Endothelial cell of umbilical vein (primary cell): ENCODE data around the gene GRIA1. TPM values are rescaled to one million over a fixed set of nuclear protein-coding genes. Genes with fewer than 3 reads are reported as not detected.

Source experiments
- BruUV-seq: library from RNA; stranded (reverse); fragments of 400-500 nt; replicated peaks from 2 replicates; lab custom pipeline; 2021; lab: Mats Ljungman, UMichigan
- CTCF ChIA-PET: fragments of 300-600, 350-600 bp; sonication (Branson Sonifier 250); formaldehyde crosslinking; loops from one replicate; lab custom pipeline; 2021; ENCODE audit warnings: antibody characterized with exemption, inconsistent platforms; lab: Charles Lee
- POLR2A ChIA-PET: fragments of 300-600, 350-600 bp; sonication (Branson Sonifier 250); formaldehyde crosslinking; loops from one replicate; lab custom pipeline; 2021; ENCODE audit warnings: antibody characterized with exemption, inconsistent platforms; lab: Charles Lee
- DNase-seq: peaks from one replicate; pipeline ENCODE4 v3.0.0-alpha.2; 2011; ENCODE audit warnings: low read depth, low spot score
- FAIRE-seq: peaks from 2 replicates; lab custom pipeline; 2011; peaks lifted over from hg19 to GRCh38; lab: Jason Lieb, UNC
- H2AFZ ChIP-seq: 2 replicates; pipeline ENCODE4 v1.6.0; 2012; ENCODE audit warnings: low read depth, low read length, control low read depth, inconsistent platforms
- H3K27ac ChIP-seq: 2 replicates; pipeline ENCODE4 v1.5.1; 2011; ENCODE audit warnings: low read depth, mild to moderate bottlenecking, control low read depth, low read length, moderate library complexity; ENCODE audit not compliant: insufficient read depth
- H3K27me3 ChIP-seq, 2 experiments: 2 replicates each; pipeline versions ENCODE4 v1.6.0 to v1.6.1; 2011; ENCODE audit warnings: low read length in 2 of 2, mixed read lengths in 1 of 2; ENCODE audit not compliant: control insufficient read depth in 2 of 2, insufficient read depth in 2 of 2
- H3K36me3 ChIP-seq, 2 experiments: 2 replicates in 1 of 2; 3 replicates in 1 of 2; pipeline ENCODE4 v1.5.1; 2011; ENCODE audit warnings: low read length in 2 of 2, mild to moderate bottlenecking in 1 of 2, moderate library complexity in 1 of 2; ENCODE audit not compliant: control insufficient read depth in 2 of 2, insufficient read depth in 2 of 2; ENCODE audit errors: extremely low read depth in 1 of 2
- H3K4me1 ChIP-seq: 3 replicates; pipeline ENCODE4 v1.5.1; 2011; ENCODE audit warnings: mild to moderate bottlenecking, low read length; ENCODE audit not compliant: control insufficient read depth, insufficient read depth; ENCODE audit errors: extremely low read depth
- H3K4me2 ChIP-seq: 2 replicates; pipeline ENCODE4 v1.6.1; 2011; ENCODE audit warnings: low read length, control low read depth, mixed read lengths; ENCODE audit not compliant: insufficient read depth
- H3K4me3 ChIP-seq, 3 experiments: fragments of 200-600 bp in 1 of 3; sonication (generic), shearing (Covaris generic) in 1 of 3; replicated peaks in 1 of 3; 2 replicates each; pipeline ENCODE4 v1.5.1; 2011 to 2016; ENCODE audit warnings: control low read depth in 3 of 3, low read length in 3 of 3, mild to moderate bottlenecking in 2 of 3, inconsistent platforms in 1 of 3, low read depth in 1 of 3, moderate library complexity in 1 of 3; ENCODE audit not compliant: insufficient read depth in 1 of 3
- H3K79me2 ChIP-seq: 2 replicates; pipeline ENCODE4 v1.6.0; 2012; ENCODE audit warnings: low read length, inconsistent platforms; ENCODE audit not compliant: control insufficient read depth, insufficient read depth
- H3K9ac ChIP-seq: replicated peaks from 2 replicates; pipeline ENCODE3; 2011; ENCODE audit warnings: low read length, control low read depth; ENCODE audit not compliant: insufficient read depth; ENCODE audit errors: extremely low read depth
- H3K9me1 ChIP-seq: replicated peaks from 3 replicates; pipeline ENCODE4 v1.6.0; 2011; ENCODE audit warnings: mild to moderate bottlenecking, low read length; ENCODE audit not compliant: control insufficient read depth, insufficient read depth; ENCODE audit errors: extremely low read depth
- H3K9me3 ChIP-seq: replicated peaks from 2 replicates; pipeline ENCODE4 v1.5.1; 2012; ENCODE audit warnings: low read length, inconsistent platforms; ENCODE audit not compliant: control insufficient read depth, insufficient read depth
- H4K20me1 ChIP-seq: replicated peaks from 2 replicates; pipeline ENCODE3; 2011; ENCODE audit warnings: mild to moderate bottlenecking, low read length; ENCODE audit not compliant: control insufficient read depth, insufficient read depth; ENCODE audit errors: extremely low read depth
- EZH2 ChIP-seq: IDR thresholded peaks from 2 replicates; pipeline ENCODE4 v1.6.1; 2012; ENCODE audit warnings: borderline replicate concordance, low read depth, mild to moderate bottlenecking, moderate library complexity, low read length, inconsistent platforms; ENCODE audit not compliant: severe bottlenecking
- FOS ChIP-seq: IDR thresholded peaks from 2 replicates; pipeline ENCODE4 v1.6.1; 2011; ENCODE audit warnings: mild to moderate bottlenecking, low read length, moderate library complexity, borderline replicate concordance; ENCODE audit not compliant: insufficient read depth
- GATA2 ChIP-seq: IDR thresholded peaks from 2 replicates; pipeline ENCODE4 v1.7.0; 2011; ENCODE audit warnings: low read depth, mild to moderate bottlenecking, moderate library complexity, mixed read lengths, low read length; ENCODE audit not compliant: insufficient read length, insufficient read depth
- JUN ChIP-seq: IDR thresholded peaks from 2 replicates; pipeline ENCODE4 v1.6.1; 2011; ENCODE audit warnings: borderline replicate concordance, low read depth; ENCODE audit not compliant: insufficient read length, insufficient read depth
- MYC ChIP-seq: IDR thresholded peaks from one replicate; pipeline ENCODE4 v1.6.1; 2011; ENCODE audit warnings: mild to moderate bottlenecking, low read depth, low read length
- POLR2A ChIP-seq: IDR thresholded peaks from 2 replicates; pipeline ENCODE4 v1.6.1; 2012; ENCODE audit warnings: low read depth, mild to moderate bottlenecking, control low read depth, low read length
- POLR2AphosphoS5 ChIP-seq: IDR thresholded peaks from 2 replicates; pipeline ENCODE4 v1.6.1; 2012; ENCODE audit warnings: low read depth, mild to moderate bottlenecking, control low read depth, low read length, moderate library complexity; ENCODE audit not compliant: insufficient read depth
- dilution Hi-C: fragments of 300-500 bp; cut with MboI; formaldehyde crosslinking; loops from one replicate; pipeline ENCODE4 v1.15.0; 2019; ENCODE audit warnings: low sequenced_read_pairs; ENCODE audit not compliant: extremely low pct_ligation_motif_present
- intact Hi-C: fragments of 100-400 bp; cut with micrococcal nuclease; formaldehyde crosslinking; loops from one replicate; pipeline ENCODE4 v1.10.0; 2022
- polyA plus RNA-seq, 4 experiments: library from polyadenylated mRNA; depleted of rRNA in 3 of 4; stranded (reverse) in 3 of 4; unstranded in 1 of 4; fragments of >200 nt; gene quantifications; 2 replicates each; pipeline versions ENCODE4 v1.2.1 to v1.2.3, GENCODE V29; 2011 to 2012; ENCODE audit warnings: missing spikeins in 1 of 4
- total RNA-seq: library from RNA; stranded (reverse); gene quantifications from 2 replicates; pipeline ENCODE4 v1.2.3, GENCODE V29; 2021
- TF ChIP-seq, protein P1 (sequence below), 2 donors: IDR thresholded peaks; 1 replicate in 1 of 2; 2 replicates in 1 of 2; pipeline ENCODE4 v1.5.1; 2011; ENCODE audit warnings: low read length in 2 of 2, mild to moderate bottlenecking in 2 of 2, moderate library complexity in 2 of 2, control low read depth in 1 of 2, inconsistent platforms in 1 of 2, low read depth in 1 of 2; ENCODE audit not compliant: insufficient read depth in 1 of 2; ENCODE audit errors: extremely low read depth in 1 of 2
- TF ChIP-seq, protein P2 (sequence below): IDR thresholded peaks from 2 replicates; pipeline ENCODE4 v1.6.1; 2011; ENCODE audit not compliant: insufficient read depth, insufficient read length

GRIA1 gene
- total and polyA plus RNA-seq, 2 donors (not counting 3 experiments of a cell fraction or from before 2014, with no cell fraction given), result not detected

DNA sequence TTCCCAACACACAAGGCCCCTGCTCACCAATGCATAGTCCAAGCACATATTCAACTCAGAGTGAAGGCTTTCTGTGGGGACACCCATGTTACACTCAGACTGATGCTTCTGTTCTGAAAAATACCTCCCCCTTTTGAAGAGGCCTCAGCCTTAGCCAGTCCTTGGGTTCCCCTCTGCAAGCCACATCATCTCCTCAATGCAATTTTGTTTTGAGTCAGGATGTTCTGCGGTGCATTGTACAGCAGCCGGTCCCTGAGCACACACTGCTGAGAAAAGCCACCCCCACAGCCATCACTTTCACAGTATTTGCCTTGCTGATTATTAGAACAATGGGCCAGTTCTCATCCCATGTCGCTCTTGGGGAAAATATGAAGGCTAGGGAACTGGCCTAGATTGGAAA lies 307.0 kb downstream of the GRIA1 start:
- Histone ChIP-seq H4K20me1 (no peaks in the 10 kb centered on the region), H2AFZ (no peak overlapping the region), H3K9me1 (no peaks in the 10 kb centered on the region), H3K9me3 (no peaks in the 10 kb centered on the region), H3K27me3 (no peaks in the 10 kb centered on the region), H3K4me3 (no peak overlapping the region), H3K9ac (no peak overlapping the region), H3K79me2 (no peaks in the 10 kb centered on the region), H3K36me3 (no peaks in the 10 kb centered on the region), H3K27ac (no peak overlapping the region), H3K4me1 (no peaks in the 10 kb centered on the region), H3K4me2 (no peak overlapping the region)
- CTCF ChIA-PET, result no interaction called here
- intact Hi-C loops (no loop called here), dilution Hi-C loops (no loop called here)
- TF ChIP-seq POLR2A (no peak), JUN (no peak), FOS (no peak), EZH2 (no peak)
- POLR2A ChIA-PET, result no interaction called here
- no peak for FAIRE-seq
- no TSS peak for BruUV-seq
- no peak for DNase-seq

DNA sequence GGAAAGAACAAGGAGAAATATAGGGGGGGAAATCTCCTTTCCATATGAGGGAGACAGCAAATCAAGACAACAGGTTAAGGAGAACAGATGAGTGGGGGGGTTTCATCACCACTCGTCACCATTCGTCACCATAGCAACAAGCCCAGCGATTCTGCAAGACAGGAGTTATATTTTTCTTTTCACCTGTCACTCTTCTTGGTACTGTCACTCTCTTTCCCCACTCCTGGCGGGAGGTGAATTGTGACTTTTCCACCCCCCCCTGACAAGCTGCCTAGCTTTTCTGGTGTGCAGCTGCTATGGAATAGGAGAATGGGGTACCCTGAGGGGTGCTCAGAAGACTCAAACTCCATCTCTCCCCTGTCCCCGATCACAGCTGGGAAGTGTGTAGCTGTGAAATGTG lies 308.4 kb downstream of the GRIA1 start:
- Histone ChIP-seq H2AFZ (no peak overlapping the region), H4K20me1 (no peaks in the 10 kb centered on the region), H3K9me1 (no peaks in the 10 kb centered on the region), H3K36me3 (no peaks in the 10 kb centered on the region), H3K9me3 (no peaks in the 10 kb centered on the region), H3K4me3 (no peak overlapping the region), H3K27ac (no peak overlapping the region), H3K9ac (no peak overlapping the region), H3K79me2 (no peaks in the 10 kb centered on the region), H3K27me3 (no peaks in the 10 kb centered on the region), H3K4me1 (no peaks in the 10 kb centered on the region), H3K4me2 (no peak overlapping the region)
- BruUV-seq, result no TSS peak
- no peak for TF ChIP-seq EZH2
- TF ChIP-seq FOS, result no peak
- no peak for TF ChIP-seq JUN
- no peak for TF ChIP-seq GATA2
- TF ChIP-seq, protein P1, sequence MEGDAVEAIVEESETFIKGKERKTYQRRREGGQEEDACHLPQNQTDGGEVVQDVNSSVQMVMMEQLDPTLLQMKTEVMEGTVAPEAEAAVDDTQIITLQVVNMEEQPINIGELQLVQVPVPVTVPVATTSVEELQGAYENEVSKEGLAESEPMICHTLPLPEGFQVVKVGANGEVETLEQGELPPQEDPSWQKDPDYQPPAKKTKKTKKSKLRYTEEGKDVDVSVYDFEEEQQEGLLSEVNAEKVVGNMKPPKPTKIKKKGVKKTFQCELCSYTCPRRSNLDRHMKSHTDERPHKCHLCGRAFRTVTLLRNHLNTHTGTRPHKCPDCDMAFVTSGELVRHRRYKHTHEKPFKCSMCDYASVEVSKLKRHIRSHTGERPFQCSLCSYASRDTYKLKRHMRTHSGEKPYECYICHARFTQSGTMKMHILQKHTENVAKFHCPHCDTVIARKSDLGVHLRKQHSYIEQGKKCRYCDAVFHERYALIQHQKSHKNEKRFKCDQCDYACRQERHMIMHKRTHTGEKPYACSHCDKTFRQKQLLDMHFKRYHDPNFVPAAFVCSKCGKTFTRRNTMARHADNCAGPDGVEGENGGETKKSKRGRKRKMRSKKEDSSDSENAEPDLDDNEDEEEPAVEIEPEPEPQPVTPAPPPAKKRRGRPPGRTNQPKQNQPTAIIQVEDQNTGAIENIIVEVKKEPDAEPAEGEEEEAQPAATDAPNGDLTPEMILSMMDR (IDR thresholded peaks at IDR 0.05; ENCODE audit: extremely low read depth in 1 of 2, insufficient read depth in 1 of 2, low read depth in 1 of 2, low read length in 2 of 2), result no peak
- TF ChIP-seq POLR2A, result no peak
- TF ChIP-seq, protein P2, sequence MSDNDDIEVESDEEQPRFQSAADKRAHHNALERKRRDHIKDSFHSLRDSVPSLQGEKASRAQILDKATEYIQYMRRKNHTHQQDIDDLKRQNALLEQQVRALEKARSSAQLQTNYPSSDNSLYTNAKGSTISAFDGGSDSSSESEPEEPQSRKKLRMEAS, result no peak
- no peak for TF ChIP-seq POLR2AphosphoS5
- TF ChIP-seq MYC, result no peak
- intact Hi-C loops, result no loop called here
- CTCF ChIA-PET, result no interaction called here
- POLR2A ChIA-PET, result no interaction called here
- dilution Hi-C loops, result no loop called here
- DNase-seq, result no peak
- FAIRE-seq, result no peak
